UCSD-AML1 (cell line): ENCODE results near the gene TRPM2.
A peak's percentile ranks its signal among the peaks of the same experiment; 100 is the strongest.

Experiments
- DNase-seq: peaks from one replicate; lab custom pipeline; 2025; ENCODE audit not compliant: unreplicated experiment; lab: John Stamatoyannopoulos, UW

The TRPM2 gene

DNA sequence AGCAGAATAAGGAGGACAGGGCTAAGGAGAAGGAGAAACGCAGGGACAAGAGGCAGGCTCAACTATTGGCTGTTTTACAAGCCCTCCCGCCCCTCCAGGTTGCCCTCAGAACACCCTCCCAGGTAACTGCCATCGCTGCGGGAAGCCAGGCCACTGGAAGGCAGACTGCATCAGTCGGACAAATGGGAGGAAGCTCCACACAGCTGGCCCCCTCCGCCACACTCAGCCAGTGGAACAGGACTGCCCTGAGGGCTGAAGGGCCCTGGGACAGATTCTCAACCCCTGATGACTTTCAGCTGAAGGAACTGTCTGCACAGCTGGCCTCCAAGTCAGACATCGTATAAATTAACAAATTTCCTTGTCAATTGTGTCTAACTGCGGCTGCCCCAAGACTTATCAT, 123.7 kb downstream of the TRPM2 start:
- DNase-seq: no peak

- DNase-seq: no peak
Observed at GRCh38 chr21:44477712-44478111, 124.3 kb downstream of the TRPM2 start.

- no peak for DNase-seq
Observed at GRCh38 chr21:44478124-44478800, 124.8 kb downstream of the TRPM2 start.

DNA sequence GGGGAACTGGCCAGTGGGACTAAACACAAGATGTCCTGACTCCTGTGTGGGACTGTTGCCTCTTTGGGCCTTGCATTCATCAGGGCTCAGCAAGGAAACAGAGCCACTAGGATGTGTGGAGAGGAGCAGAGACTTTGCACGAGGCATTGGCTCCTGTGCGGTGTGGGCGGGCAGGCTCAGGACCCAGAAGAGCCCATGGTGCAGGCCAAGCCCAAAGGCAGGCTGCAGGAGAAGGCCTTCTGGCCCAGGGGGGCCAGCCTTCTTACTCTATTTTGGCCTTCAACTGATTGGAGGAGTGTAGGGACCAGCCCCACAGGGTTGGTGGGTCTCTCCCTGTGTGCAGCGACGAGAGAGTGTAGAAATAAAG, 125.4 kb downstream of the TRPM2 start:
- no peak for DNase-seq

DNA sequence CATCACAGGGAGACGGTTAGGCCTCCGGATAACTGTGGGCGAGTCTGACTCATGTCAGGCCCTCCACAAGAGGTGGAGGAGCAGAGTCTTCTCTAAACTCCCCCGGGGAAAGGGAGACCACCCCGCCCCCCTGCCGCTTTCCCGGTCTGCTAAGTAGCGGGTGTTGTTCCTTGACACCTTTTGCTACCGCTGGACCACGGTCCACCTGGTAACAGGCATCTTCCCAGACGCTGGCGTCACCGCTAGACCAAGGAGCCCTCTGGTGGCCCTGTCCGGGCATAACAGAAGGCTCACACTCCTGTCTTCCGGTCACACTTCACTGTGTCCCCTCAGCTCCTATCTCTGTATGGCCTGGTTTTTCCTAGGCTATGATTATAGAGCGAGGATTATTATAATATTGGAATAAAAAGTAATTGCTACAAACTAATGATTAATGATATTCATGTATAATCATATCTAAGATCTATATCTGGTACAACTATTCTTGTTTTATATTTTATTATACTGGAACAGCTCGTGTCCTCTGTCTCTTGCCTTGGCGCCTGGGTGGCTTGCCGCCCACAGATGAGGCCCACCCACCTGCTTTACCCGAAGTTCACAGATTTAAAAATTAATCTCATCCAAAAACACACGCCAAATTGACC, 126.3 kb downstream of the TRPM2 start:
- peak; percentile 48 for DNase-seq

GRCh38 chr21:44480200-44481053, 127.0 kb downstream of the TRPM2 start:
- DNase-seq: no peak

DNA sequence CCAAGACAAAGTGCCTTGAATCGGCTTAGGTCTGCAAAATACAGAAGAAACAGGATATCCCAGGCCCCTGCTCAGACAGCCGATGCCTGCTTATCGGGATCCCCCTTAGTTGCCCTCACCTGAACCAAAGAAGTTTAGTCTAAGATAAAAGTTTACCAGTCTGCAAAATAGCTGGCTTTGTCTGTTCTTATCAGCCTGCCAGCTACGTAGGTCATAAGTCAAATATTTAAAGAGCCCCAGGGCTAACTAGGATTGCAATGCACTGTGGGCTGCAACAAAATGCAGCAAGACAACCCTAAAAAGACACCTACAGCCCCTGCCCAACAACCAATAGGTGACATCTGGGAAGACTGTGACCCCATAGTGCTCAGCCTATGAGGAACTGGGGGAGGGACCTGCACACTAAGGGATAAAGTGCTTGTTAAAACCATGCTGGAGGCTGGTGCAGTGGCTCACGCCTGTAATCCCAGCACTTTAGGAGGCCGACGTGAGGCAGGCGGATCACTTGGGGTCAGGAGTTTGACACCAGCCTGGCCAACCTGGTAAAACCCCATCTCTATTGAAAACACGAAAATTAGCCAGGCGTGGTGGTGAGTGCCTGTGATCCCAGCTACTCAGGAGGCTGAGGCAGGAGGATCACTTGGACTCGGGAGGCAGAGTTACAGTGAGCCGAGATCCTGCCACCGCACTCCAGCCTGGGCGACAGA, 129.3 kb downstream of the TRPM2 start:
- DNase-seq: no peak

DNA sequence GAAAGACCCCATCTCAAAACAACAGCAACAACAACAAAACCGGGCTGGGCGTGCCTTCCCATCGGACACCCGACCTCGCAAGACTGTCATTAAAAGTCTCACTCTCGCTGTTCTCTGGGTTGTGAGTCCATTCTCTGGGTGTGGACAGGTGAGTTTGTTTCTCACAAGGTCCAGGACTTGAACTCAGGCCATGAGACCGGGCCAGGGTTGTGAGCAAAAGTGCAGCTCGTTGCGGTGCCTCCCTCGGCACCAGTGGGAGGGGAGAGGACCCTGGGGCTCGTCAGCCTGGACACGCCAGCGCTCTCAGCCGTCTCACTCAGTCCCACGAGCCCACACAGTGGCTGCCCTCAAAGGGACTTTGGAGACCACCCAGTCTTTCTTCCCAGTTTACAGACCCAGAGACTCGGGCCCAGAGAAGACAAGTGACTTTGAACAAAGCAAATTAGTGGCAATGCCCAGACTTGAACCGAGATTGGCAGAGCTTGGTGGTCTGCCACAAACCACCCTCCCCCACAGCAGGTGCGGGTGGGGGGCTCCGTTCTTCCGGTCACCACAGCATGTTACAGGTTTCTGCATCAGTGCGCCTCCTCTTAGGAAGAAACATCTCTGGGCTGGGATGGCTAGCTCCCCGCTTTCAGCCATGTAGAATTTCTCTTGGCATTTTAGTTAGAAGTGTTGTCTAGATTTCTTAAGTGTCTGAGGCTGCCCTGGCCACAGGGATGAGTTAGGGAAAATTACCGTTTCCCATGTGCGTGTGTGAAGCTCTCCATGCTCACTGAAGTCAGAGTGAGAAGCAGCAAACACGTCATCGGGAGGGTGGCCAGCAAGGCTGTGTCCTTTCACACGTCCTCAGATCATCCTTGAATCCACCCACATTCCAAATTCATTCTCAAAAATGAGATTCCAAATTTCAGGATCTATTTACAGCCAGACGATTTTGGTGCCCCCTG, 130.1 kb downstream of the TRPM2 start:
- no peak for DNase-seq

GRCh38 chr21:44484498-44485253, 131.3 kb downstream of the TRPM2 start:
- DNase-seq: no peak

DNA sequence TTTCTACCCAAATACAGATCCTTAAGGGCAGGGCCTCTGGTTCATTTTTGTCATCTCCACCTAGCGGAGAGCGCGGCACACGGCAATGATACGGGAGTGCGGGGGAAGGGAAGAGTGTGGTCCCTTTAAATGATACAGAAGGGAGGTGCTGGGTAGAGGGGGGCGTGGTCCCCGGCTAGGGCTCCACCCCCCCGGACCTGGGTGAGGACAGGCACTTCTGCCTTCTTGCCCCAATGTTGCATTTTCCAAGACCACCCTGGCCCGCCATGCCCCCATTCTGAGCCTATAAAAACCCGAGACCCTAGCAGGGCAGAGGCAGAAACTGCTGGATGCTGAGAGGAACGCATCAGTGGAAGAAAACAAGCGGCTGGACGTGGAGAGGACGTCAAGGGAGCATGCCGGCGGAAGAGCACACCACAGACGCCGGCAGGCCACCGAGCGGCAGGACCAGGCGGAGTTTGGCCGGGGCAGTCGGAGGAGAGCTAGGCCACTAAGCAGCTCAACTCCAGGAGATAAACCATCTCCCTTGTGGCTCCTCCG, 131.9 kb downstream of the TRPM2 start:
- no peak for DNase-seq

DNA sequence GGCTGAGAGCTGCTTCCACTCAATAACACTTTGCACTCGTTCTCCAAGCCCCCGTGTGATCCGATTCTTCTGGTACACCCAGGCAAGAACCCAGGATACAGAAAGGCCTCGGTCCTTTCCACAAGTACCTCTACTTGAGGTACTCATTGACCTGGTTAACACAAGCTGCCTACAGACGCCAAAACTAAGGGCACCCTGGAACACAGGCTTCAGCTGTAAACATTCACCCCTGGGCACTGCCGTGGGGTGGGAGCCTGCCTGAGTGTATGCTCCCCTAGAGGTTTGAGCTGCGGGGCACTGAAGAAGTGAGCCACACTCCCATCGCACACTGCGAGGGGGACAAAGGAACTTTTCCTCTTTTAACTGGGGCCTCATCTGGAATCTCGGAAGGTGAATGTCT, 132.4 kb downstream of the TRPM2 start:
- DNase-seq: no peak

DNA sequence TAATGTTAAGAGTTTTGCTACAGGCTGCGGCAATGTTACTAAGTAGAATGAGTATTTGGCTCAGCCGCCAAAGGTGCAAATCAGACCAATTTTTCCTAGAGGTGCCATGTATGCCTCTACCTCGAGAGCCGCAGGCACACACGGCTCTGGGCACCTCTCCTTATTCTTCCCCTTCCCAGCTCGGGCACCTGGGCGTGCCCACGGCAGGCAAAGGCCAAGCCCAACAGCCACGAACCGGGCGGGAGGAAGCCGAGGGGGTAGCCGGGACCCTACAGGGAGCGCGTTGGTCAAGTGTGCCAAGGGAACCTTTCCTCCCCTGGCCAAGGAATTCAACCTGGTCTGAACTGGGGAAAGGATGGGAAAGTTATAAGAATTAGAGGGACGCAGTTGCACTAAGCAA, 132.9 kb downstream of the TRPM2 start:
- DNase-seq: no peak

GRCh38 chr21:44487831-44488230, 134.4 kb downstream of the TRPM2 start:
- DNase-seq: peak; percentile 34

GRCh38 chr21:44489962-44490361, 136.5 kb downstream of the TRPM2 start:
- DNase-seq: no peak

- no peak for DNase-seq
Observed at GRCh38 chr21:44490405-44490804, 137.0 kb downstream of the TRPM2 start.

- DNase-seq: no peak
Observed at GRCh38 chr21:44490816-44491215, 137.4 kb downstream of the TRPM2 start.
